HCT116 (cell line): ENCODE results near the gene DPP6. TPM values are rescaled to one million over a fixed set of nuclear protein-coding genes. Genes with fewer than 3 reads are reported as not detected.

Source experiments
- ATAC-seq: fragments of 200-7000 bp; cut with Tn5 transposase; 2 replicates; pipeline ENCODE4 v1.9.1; 2020; ENCODE audit warnings: mild to moderate bottlenecking, moderate library complexity
- BruUV-seq: library from RNA; stranded (reverse); fragments of 400-500 nt; replicated peaks from 2 replicates; lab custom pipeline; 2021; lab: Mats Ljungman, UMichigan
- CTCF ChIA-PET: fragments of 300-600 bp; sonication (Branson Sonifier 250); formaldehyde crosslinking; loops from one replicate; lab custom pipeline; 2021; ENCODE audit warnings: antibody characterized with exemption; lab: Charles Lee
- POLR2A ChIA-PET: fragments of 300-600, 350-600 bp; sonication (Branson Sonifier 250); formaldehyde crosslinking; loops from one replicate; lab custom pipeline; 2021; ENCODE audit warnings: antibody characterized with exemption; lab: Charles Lee
- RAD21 ChIA-PET, 2 experiments: fragments of 300-600 bp; sonication (Branson Sonifier 250); formaldehyde crosslinking; loops; one replicate each; lab custom pipeline; 2023; ENCODE audit warnings: low total read pairs in 2 of 2; ENCODE audit not compliant: uncharacterized antibody in 2 of 2, unreplicated experiment in 2 of 2, low non-redundant PET in 1 of 2; lab: Charles Lee
- DNase-seq: peaks from one replicate; pipeline ENCODE4 v3.0.0-alpha.2; 2010; ENCODE audit warnings: low read depth, low spot score
- H2AFZ ChIP-seq: fragments of 200-600 bp; shearing (Covaris generic), sonication (generic); 2 replicates; pipeline ENCODE4 v1.6.1; 2017; ENCODE audit warnings: low read depth, mixed run types, mixed read lengths, antibody characterized with exemption, low read length; ENCODE audit not compliant: poor library complexity, severe bottlenecking
- H3K27ac ChIP-seq: 2 replicates; pipeline ENCODE4 v1.5.1; 2012; ENCODE audit warnings: low read depth, low read length
- H3K27me3 ChIP-seq: fragments of 200-600 bp; sonication (generic); 2 replicates; pipeline ENCODE4 v1.6.1; 2016; ENCODE audit warnings: mixed run types, low read length, mixed read lengths; ENCODE audit not compliant: insufficient read depth
- H3K36me3 ChIP-seq, 2 experiments: fragments of 200-500 bp in 1 of 2; fragments of 200-600 bp in 1 of 2; sonication (Bioruptor generic) in 1 of 2; sonication (generic) in 1 of 2; 2 replicates each; pipeline versions ENCODE4 v1.5.1 to v1.6.1; 2014 to 2016; ENCODE audit warnings: low read length in 2 of 2, inconsistent platforms in 1 of 2, mixed read lengths in 1 of 2, mixed run types in 1 of 2; ENCODE audit not compliant: insufficient read depth in 2 of 2, control insufficient read depth in 1 of 2
- H3K4me1 ChIP-seq, 2 experiments: fragments of 200-600 bp in 1 of 2; sonication (generic) in 1 of 2; 2 replicates each; pipeline versions ENCODE4 v1.5.1 to v1.6.1; 2012 to 2017; ENCODE audit warnings: low read length in 2 of 2, inconsistent platforms in 1 of 2, mild to moderate bottlenecking in 1 of 2, mixed read lengths in 1 of 2, mixed run types in 1 of 2, moderate library complexity in 1 of 2; ENCODE audit not compliant: insufficient read depth in 2 of 2, control insufficient read depth in 1 of 2
- H3K4me2 ChIP-seq: fragments of 200-600 bp; sonication (generic); 2 replicates; pipeline ENCODE4 v1.6.1; 2017; ENCODE audit warnings: mixed run types, low read length, mixed read lengths
- H3K4me3 ChIP-seq, 2 experiments: fragments of 200-600 bp in 1 of 2; sonication (generic) in 1 of 2; replicated peaks in 1 of 2; 2 replicates each; pipeline ENCODE4 v1.5.1; 2011 to 2016; ENCODE audit warnings: low read length in 2 of 2, control low read depth in 1 of 2, low read depth in 1 of 2, mild to moderate bottlenecking in 1 of 2, mixed read lengths in 1 of 2, mixed run types in 1 of 2
- H3K79me2 ChIP-seq: fragments of 200-600 bp; sonication (generic); 2 replicates; pipeline ENCODE4 v1.6.1; 2017; ENCODE audit warnings: mild to moderate bottlenecking, mixed run types, low read length, moderate library complexity, mixed read lengths; ENCODE audit not compliant: insufficient read depth
- H3K9ac ChIP-seq: fragments of 200-600 bp; sonication (generic); 2 replicates; pipeline ENCODE4 v1.6.1; 2016; ENCODE audit warnings: low read length, mixed read lengths
- H3K9me2 ChIP-seq: fragments of 200-600 bp; sonication (generic), shearing (Covaris generic); 2 replicates; pipeline ENCODE4 v1.6.1; 2017; ENCODE audit warnings: mixed run types, mild to moderate bottlenecking, moderate library complexity; ENCODE audit not compliant: insufficient read depth
- H3K9me3 ChIP-seq, 2 experiments: fragments of 200-500 bp in 1 of 2; fragments of 200-600 bp in 1 of 2; sonication (Bioruptor generic) in 1 of 2; sonication (generic) in 1 of 2; 2 replicates each; pipeline ENCODE4 v1.6.1; 2014 to 2017; ENCODE audit warnings: low read length in 2 of 2, mixed read lengths in 2 of 2, inconsistent platforms in 1 of 2, low read depth in 1 of 2, mild to moderate bottlenecking in 1 of 2, mixed run types in 1 of 2, moderate library complexity in 1 of 2; ENCODE audit not compliant: control insufficient read depth in 1 of 2, insufficient read depth in 1 of 2
- H4K20me1 ChIP-seq: fragments of 200-600 bp; sonication (generic), shearing (Covaris generic); 2 replicates; pipeline ENCODE4 v1.6.1; 2017; ENCODE audit warnings: mixed run types, mild to moderate bottlenecking, moderate library complexity; ENCODE audit not compliant: insufficient read depth
- CBX3 ChIP-seq: IDR thresholded peaks from 2 replicates; pipeline ENCODE4 v1.6.1; 2012; ENCODE audit warnings: low read depth
- EGR1 ChIP-seq: IDR thresholded peaks from 2 replicates; pipeline ENCODE4 v1.6.1; 2012; ENCODE audit warnings: low read depth
- ELF1 ChIP-seq: IDR thresholded peaks from 2 replicates; pipeline ENCODE4 v1.6.1; 2012; ENCODE audit warnings: low read depth, borderline replicate concordance
- EZH2phosphoT487 ChIP-seq: fragments of 200-600 bp; IDR thresholded peaks from 2 replicates; pipeline ENCODE4 v1.6.1; 2018; ENCODE audit warnings: antibody characterized with exemption, borderline replicate concordance
- JUND ChIP-seq: IDR thresholded peaks from 2 replicates; pipeline ENCODE4 v1.6.1; 2012
- POLR2AphosphoS5 ChIP-seq: IDR thresholded peaks from 2 replicates; pipeline ENCODE4 v1.6.1; 2011; ENCODE audit warnings: mild to moderate bottlenecking, low read depth, low read length, moderate library complexity
- RAD21 ChIP-seq: IDR thresholded peaks from 2 replicates; pipeline ENCODE4 v1.6.1; 2012; ENCODE audit warnings: low read depth, mild to moderate bottlenecking
- REST ChIP-seq: IDR thresholded peaks from 2 replicates; pipeline ENCODE4 v1.6.1; 2012; ENCODE audit warnings: low read depth
- SRF ChIP-seq: IDR thresholded peaks from 2 replicates; pipeline ENCODE4 v1.6.1; 2012; ENCODE audit warnings: low read depth
- TCF7L2 ChIP-seq: IDR thresholded peaks from 2 replicates; pipeline ENCODE4 v1.7.0; 2011; ENCODE audit warnings: borderline replicate concordance, inconsistent platforms; ENCODE audit not compliant: insufficient read depth, insufficient read length; ENCODE audit errors: extremely low read depth
- YY1 ChIP-seq: IDR thresholded peaks from 2 replicates; pipeline ENCODE4 v1.6.1; 2011; ENCODE audit warnings: low read length, low read depth, moderate library complexity, mild to moderate bottlenecking; ENCODE audit not compliant: insufficient replicate concordance; ENCODE audit errors: extremely low read depth
- ZNF274 ChIP-seq: fragments of 200-500 bp; sonication (Bioruptor generic); IDR thresholded peaks from 2 replicates; pipeline ENCODE4 v1.6.1; 2014; ENCODE audit warnings: mild to moderate bottlenecking, low read depth, low read length, inconsistent platforms
- intact Hi-C: fragments of 100-400 bp; cut with micrococcal nuclease; formaldehyde crosslinking; loops from 2 replicates; pipeline ENCODE4 v1.10.0; 2022
- total RNA-seq: library from RNA; stranded (reverse); gene quantifications from one replicate; pipeline ENCODE4 v1.2.1, GENCODE V29; 2021; ENCODE audit not compliant: unreplicated experiment
- TF ChIP-seq, protein P1 (sequence below): IDR thresholded peaks from 2 replicates; pipeline ENCODE4 v1.6.1; 2011; ENCODE audit warnings: mild to moderate bottlenecking, low read length, moderate library complexity; ENCODE audit not compliant: insufficient replicate concordance; ENCODE audit errors: extremely low read depth

Gene DPP6
- total RNA-seq, 1 experiment from 2014 or later: not detected

GRCh38 chr7:154575497-154575896 lies 523.3 kb downstream of the DPP6 start:
- Histone ChIP-seq H3K4me3 (no peak overlapping the region), H4K20me1 (no peaks in the 10 kb centered on the region), H3K27me3 (no peaks in the 10 kb centered on the region), H3K9ac (no peak overlapping the region), H2AFZ (no peak overlapping the region), H3K79me2 (no peaks in the 10 kb centered on the region), H3K4me1 (no peaks in the 10 kb centered on the region), H3K9me3 (peaks cover 15 to 18% of the 10 kb centered on the region in 2 experiments; a peak in 3 of 4 replicates), H3K36me3 (no peaks in the 10 kb centered on the region), H3K4me2 (no peak overlapping the region), H3K27ac (no peak overlapping the region), H3K9me2 (no peaks in the 10 kb centered on the region)
- ChIA-PET POLR2A (no interaction called here), RAD21 (no interaction called here), CTCF (no interaction called here)
- ATAC-seq (no peak), DNase-seq (no peak)
- BruUV-seq: no TSS peak
- intact Hi-C loops: no loop called here
- no peak for TF ChIP-seq YY1
- no peak for TF ChIP-seq REST
- TF ChIP-seq RAD21: no peak
- no peak for TF ChIP-seq CBX3
- TF ChIP-seq ELF1: no peak

DNA sequence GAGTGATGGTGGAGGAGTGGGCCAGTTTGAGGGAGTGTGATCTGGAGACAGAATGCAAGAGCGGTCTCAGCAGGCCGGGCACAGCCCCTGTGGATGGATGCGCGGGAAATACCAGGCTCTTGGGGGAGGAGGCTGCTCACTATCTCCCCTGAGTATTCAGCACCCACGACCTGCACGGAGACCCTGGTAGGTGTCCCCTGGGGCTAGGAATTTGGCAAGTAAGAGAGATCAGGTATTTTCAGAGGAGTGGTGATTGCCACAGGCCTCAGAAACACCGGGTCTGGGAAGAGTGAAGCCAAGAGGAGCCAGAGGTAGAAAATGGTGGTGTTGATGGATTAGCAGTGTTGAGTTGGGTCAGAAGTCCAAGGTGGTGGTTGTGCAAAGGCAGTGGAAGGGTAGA lies 524.4 kb downstream of the DPP6 start:
- ATAC-seq: no peak
- DNase-seq: no peak
- no peak for TF ChIP-seq EGR1
- TF ChIP-seq, protein P1, sequence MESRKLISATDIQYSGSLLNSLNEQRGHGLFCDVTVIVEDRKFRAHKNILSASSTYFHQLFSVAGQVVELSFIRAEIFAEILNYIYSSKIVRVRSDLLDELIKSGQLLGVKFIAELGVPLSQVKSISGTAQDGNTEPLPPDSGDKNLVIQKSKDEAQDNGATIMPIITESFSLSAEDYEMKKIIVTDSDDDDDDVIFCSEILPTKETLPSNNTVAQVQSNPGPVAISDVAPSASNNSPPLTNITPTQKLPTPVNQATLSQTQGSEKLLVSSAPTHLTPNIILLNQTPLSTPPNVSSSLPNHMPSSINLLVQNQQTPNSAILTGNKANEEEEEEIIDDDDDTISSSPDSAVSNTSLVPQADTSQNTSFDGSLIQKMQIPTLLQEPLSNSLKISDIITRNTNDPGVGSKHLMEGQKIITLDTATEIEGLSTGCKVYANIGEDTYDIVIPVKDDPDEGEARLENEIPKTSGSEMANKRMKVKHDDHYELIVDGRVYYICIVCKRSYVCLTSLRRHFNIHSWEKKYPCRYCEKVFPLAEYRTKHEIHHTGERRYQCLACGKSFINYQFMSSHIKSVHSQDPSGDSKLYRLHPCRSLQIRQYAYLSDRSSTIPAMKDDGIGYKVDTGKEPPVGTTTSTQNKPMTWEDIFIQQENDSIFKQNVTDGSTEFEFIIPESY: no peak
- TF ChIP-seq EZH2phosphoT487: no peak
- no peak for TF ChIP-seq JUND
- TF ChIP-seq ZNF274: no peak
- TF ChIP-seq CBX3: no peak
- TF ChIP-seq POLR2AphosphoS5: no peak
- no peak for TF ChIP-seq SRF
- TF ChIP-seq TCF7L2: no peak

More for the DNA sequence above, 524.4 kb downstream of the DPP6 start:
- H4K20me1 ChIP-seq: no peaks in the 10 kb centered on the region
- POLR2A ChIA-PET: no interaction called here
- RAD21 ChIA-PET: no interaction called here
- no peak overlapping the region for H2AFZ ChIP-seq
- no peak overlapping the region for H3K9ac ChIP-seq
- H3K36me3 ChIP-seq: no peaks in the 10 kb centered on the region
- H3K27me3 ChIP-seq: no peaks in the 10 kb centered on the region
- H3K4me2 ChIP-seq: no peak overlapping the region
- no peaks in the 10 kb centered on the region for H3K4me1 ChIP-seq
- no peaks in the 10 kb centered on the region for H3K79me2 ChIP-seq
- intact Hi-C loops: no loop called here
- no TSS peak for BruUV-seq
- no peak overlapping the region for H3K27ac ChIP-seq
- peaks cover 15 to 18% of the 10 kb centered on the region in 2 experiments; a peak in 3 of 4 replicates for H3K9me3 ChIP-seq
- H3K4me3 ChIP-seq: no peak overlapping the region
- no peaks in the 10 kb centered on the region for H3K9me2 ChIP-seq
- CTCF ChIA-PET: no interaction called here
